A549 treated with GW870086 at 1 μM for 4 hours (cell line): Measurements from ENCODE around the gene OR4D9. TPM values are rescaled to one million over a fixed set of nuclear protein-coding genes. Genes with fewer than 3 reads are reported as not detected.

Experiments
- total RNA-seq: library from RNA; stranded (reverse); fragments of 200-300 nt; extraction: Qiagen RNA extraction; gene quantifications from 5 replicates; pipeline ENCODE4 v1.2.3, GENCODE V29; 2022; ENCODE audit warnings: low read depth

The OR4D9 gene
- not detected in 5 replicates for total RNA-seq

GRCh38 chr11:59510941-59511589, at the start of gene OR4D9:
OR4D9 (plus strand) TSS chr11:59511539; CDS start chr11:59514913, 3,374 bp downstream.

GRCh38 chr11:59473015-59473414, 38.3 kb upstream of the OR4D9 start, which contains the start of gene OR4D10:
OR4D10 (plus strand) TSS chr11:59473315; CDS start chr11:59477430, 4,115 bp downstream.

GRCh38 chr11:59503276-59503675, 8.1 kb upstream of the OR4D9 start, which contains the start of gene OR4D11:
OR4D11 (plus strand) TSS chr11:59503576; CDS start chr11:59503576, 0 bp downstream.

Other genes starting within 250 kb of the OR4D9 start
- not detected in 5 replicates for gene OR5AN1, start 152.6 kb upstream of the OR4D9 start, total RNA-seq
- not detected in 5 replicates for gene OR5A2, start 85.1 kb upstream of the OR4D9 start, total RNA-seq
- gene OR5A1, start 75.1 kb upstream of the OR4D9 start, total RNA-seq: not detected in 5 replicates
- not detected in 5 replicates for gene OR4D6, start 54.6 kb upstream of the OR4D9 start, total RNA-seq
- not detected in 5 replicates for gene OR4D10, start 38.2 kb upstream of the OR4D9 start, total RNA-seq
- not detected in 5 replicates for gene OR4D11, start 8.0 kb upstream of the OR4D9 start, total RNA-seq
- 27.5 to 29.8 TPM (median 28.9 TPM) in 5 replicates for gene OSBP, start 104.2 kb downstream of the OR4D9 start, total RNA-seq
- gene PATL1, start 157.5 kb downstream of the OR4D9 start, total RNA-seq: 41.9 to 50.6 TPM (median 48.1 TPM) in 5 replicates
- gene OR10V1, start 202.3 kb downstream of the OR4D9 start, total RNA-seq: not detected in 5 replicates
- 23.1 to 27.2 TPM (median 25.8 TPM) in 5 replicates for gene STX3, start 243.8 kb downstream of the OR4D9 start, total RNA-seq